Measurements from ENCODE around the gene GPC1. TPM values are rescaled to one million over a fixed set of nuclear protein-coding genes. Genes with fewer than 3 reads are reported as not detected.
A peak's percentile ranks its signal among the peaks of the same experiment; 100 is the strongest.

The GPC1 gene
- total RNA-seq, 4 donors from 2014 or later, result 0.88 to 62.2 (median 43.4) TPM

DNA sequence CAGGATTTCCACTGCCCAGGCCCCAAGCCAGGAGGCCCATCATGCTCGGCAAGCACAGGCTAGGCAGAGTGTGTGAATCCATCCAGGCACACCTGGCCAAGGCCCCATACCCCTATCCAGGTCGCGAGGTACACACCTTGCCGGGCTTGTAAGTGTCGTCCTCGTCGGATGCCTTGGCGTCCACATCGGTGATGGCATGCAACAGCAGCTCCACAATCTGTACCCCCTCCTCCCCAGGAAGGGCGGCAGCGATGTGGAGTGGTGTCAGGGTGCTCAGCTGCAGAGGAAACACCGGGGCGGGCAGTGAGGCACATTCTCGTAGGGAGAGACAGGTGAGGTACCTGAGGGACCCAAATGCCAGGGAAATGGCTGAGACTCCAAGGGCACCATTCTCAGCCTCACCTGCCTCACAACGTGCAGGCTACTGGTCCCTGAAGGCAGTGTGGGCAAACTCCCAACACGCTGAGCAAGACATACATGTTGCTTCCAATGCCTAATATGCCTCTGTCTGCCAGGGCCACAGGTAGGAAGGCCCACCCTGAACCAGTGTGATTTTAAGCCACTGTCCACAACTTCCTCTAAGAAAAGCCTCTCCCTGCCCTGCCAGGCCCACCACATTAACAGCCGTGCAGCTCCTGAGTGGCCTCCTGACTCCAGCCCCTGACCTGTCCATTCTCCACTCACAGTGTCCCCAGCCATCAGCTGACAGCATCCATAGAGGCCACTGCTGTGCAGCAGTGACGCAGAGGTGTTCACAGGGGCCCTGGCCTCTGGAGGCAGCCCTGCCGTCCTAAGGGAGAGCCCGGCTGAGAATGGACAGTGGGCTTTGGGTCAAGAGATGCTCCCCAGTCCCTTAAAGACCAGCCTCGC lies 77.4 kb downstream of the GPC1 start:
- no peaks in the 10 kb centered on the region for H3K4me1 ChIP-seq
- intact Hi-C loops (cut with DNase I; ENCODE audit: low total_unique reads), result no loop called here
- no peaks in the 10 kb centered on the region for H3K36me3 ChIP-seq
- H3K4me3 ChIP-seq, result no peak overlapping the region
- TF ChIP-seq CTCF (IDR thresholded peaks at IDR 0.05), result no peak
- no peak for TF ChIP-seq POLR2A (IDR thresholded peaks at IDR 0.05)
- H3K27me3 ChIP-seq, result no peaks in the 10 kb centered on the region
- H3K9me3 ChIP-seq, result no peaks in the 10 kb centered on the region
- H3K27ac ChIP-seq, result no peak overlapping the region
- no peak for DNase-seq

GRCh38 chr2:240513549-240514287 lies 78.3 kb downstream of the GPC1 start:
- intact Hi-C loops (cut with DNase I; ENCODE audit: low total_unique reads), result no loop called here
- DNase-seq, result peak; percentile 49 to 55
- Histone ChIP-seq H3K27me3 (no peaks in the 10 kb centered on the region), H3K4me1 (no peaks in the 10 kb centered on the region), H3K27ac (no peak overlapping the region), H3K9me3 (no peaks in the 10 kb centered on the region), H3K36me3 (no peaks in the 10 kb centered on the region), H3K4me3 (no peak overlapping the region)
- TF ChIP-seq POLR2A (IDR thresholded peaks at IDR 0.05) (no peak), CTCF (IDR thresholded peaks at IDR 0.05) (peak; percentile 35 to 72 (median 51))

GRCh38 chr2:240514631-240515030 lies 79.2 kb downstream of the GPC1 start:
- H3K9me3 ChIP-seq, result no peaks in the 10 kb centered on the region
- TF ChIP-seq CTCF (IDR thresholded peaks at IDR 0.05) (no peak), POLR2A (IDR thresholded peaks at IDR 0.05) (no peak)
- H3K27me3 ChIP-seq, result no peaks in the 10 kb centered on the region
- no peaks in the 10 kb centered on the region for H3K36me3 ChIP-seq
- H3K4me3 ChIP-seq, result no peak overlapping the region
- H3K27ac ChIP-seq, result no peak overlapping the region
- intact Hi-C loops (cut with DNase I; ENCODE audit: low total_unique reads), result no loop called here
- peak in 1 of 2 donors; percentile 7 for DNase-seq
- H3K4me1 ChIP-seq, result no peaks in the 10 kb centered on the region

DNA sequence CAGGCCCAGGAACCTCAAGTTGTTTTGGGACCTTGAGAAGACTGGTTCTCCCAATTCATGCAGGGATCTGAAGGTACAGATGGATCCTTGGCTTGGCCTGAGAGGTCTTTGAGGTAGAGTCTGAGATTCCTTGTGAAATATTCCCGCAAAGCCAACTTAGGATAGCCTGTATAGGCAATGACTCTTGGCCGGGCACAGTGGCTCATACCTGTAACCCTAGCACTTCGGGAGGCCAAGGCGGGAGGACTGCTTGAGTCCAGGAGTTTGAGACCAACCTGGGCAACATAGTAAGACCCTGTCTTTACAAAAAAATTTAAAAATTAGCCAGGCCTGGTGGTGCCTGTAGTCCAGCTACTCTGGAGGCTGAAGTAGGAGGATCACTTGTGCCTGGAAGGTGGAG lies 81.9 kb downstream of the GPC1 start:
- no peak for DNase-seq
- intact Hi-C loops (cut with DNase I; ENCODE audit: low total_unique reads), result no loop called here

More for the DNA sequence above, 81.9 kb downstream of the GPC1 start:
- Histone ChIP-seq H3K4me3 (no peak overlapping the region), H3K27ac (no peak overlapping the region), H3K36me3 (no peaks in the 10 kb centered on the region), H3K4me1 (peaks cover 0 to 5% of the 10 kb centered on the region in 2 donors), H3K27me3 (no peaks in the 10 kb centered on the region), H3K9me3 (no peaks in the 10 kb centered on the region)
- TF ChIP-seq CTCF (IDR thresholded peaks at IDR 0.05), result no peak
- TF ChIP-seq POLR2A (IDR thresholded peaks at IDR 0.05), result no peak

MicroRNAs encoded within 50 kb of the gene (microRNA counts, 767-probe panel; counts per million panel counts)
- 3,077 to 4,680 counts per million in 2 donors for microRNA hsa-miR-149-5p

Small RNAs within 50 kb of the gene (microRNA-seq; reads per million reads assigned to microRNA genes)
- gene MIR149 (ENCODE audit: borderline microRNAs expressed, borderline replicate concordance), result 840 reads per million, percentile 80 among the genes with 10 or more reads in this experiment

Small RNAs within 50 kb of the gene (small RNA-seq; reads per million reads assigned to genes)
- 0.91 reads per million, percentile 43 among the genes with 10 or more reads in this experiment for gene MIR149

Other genes with a start within 250 kb of the GPC1 start
- gene ANKMY1, start 122.3 kb downstream of the GPC1 start, total RNA-seq, result 10 to 100 TPM; 13.3 to 40.8 (median 22.0) TPM
- 1 to 10 TPM in 3 of 4 donors, under 1 TPM in 1; 0.26 to 3.7 (median 2.6) TPM for gene DUSP28, start 124.7 kb downstream of the GPC1 start, total RNA-seq
- gene RNPEPL1, start 132.8 kb downstream of the GPC1 start, total RNA-seq, result 10 to 100 TPM in 2 of 4 donors, 1 to 10 TPM in 2; 7.2 to 38.7 (median 14.4) TPM
- gene CAPN10, start 151.1 kb downstream of the GPC1 start, total RNA-seq, result 10 to 100 TPM in 3 of 4 donors, 1 to 10 TPM in 1; 2.8 to 39.6 (median 21.6) TPM
- 1 to 10 TPM in 2 of 4 donors, under 1 TPM in 1, not detected in 1; 0.51 to 7.9 (median 1.7) TPM for gene GPR35, start 189.8 kb downstream of the GPC1 start, total RNA-seq
- not detected for gene AQP12B, start 247.2 kb downstream of the GPC1 start, total RNA-seq

All from uterus (tissue), 4 donors.